WTC11 (cell line): ENCODE data around the gene METTL3. TPM values are rescaled to one million over a fixed set of nuclear protein-coding genes. Genes with fewer than 3 reads are reported as not detected.

ENCODE experiments used
- ATAC-seq: fragments of 200-7000 bp; cut with Tn5 transposase; 2 replicates; pipeline ENCODE4 v1.10.0; 2021; ENCODE audit warnings: mild to moderate bottlenecking, moderate library complexity
- CTCF ChIA-PET: fragments of 300-600 bp; sonication (Branson Sonifier 250); formaldehyde crosslinking; loops from one replicate; lab custom pipeline; 2021; ENCODE audit warnings: antibody characterized with exemption; lab: Charles Lee
- POLR2A ChIA-PET: fragments of 350-600 bp; sonication (Branson Sonifier 250); formaldehyde crosslinking; loops from one replicate; lab custom pipeline; 2021; ENCODE audit warnings: antibody characterized with exemption; lab: Charles Lee
- DNase-seq: peaks from one replicate; pipeline ENCODE4 v3.0.0; 2021; ENCODE audit warnings: low spot score
- H3K27ac Mint-ChIP-seq: 2 replicates; pipeline ENCODE4 v1.8.0; 2021; ENCODE audit warnings: mixed read lengths
- H3K27me3 Mint-ChIP-seq: 2 replicates; pipeline ENCODE4 v1.8.0; 2021; ENCODE audit warnings: low read depth, mild to moderate bottlenecking, moderate library complexity, mixed read lengths
- H3K36me3 Mint-ChIP-seq: 2 replicates; pipeline ENCODE4 v1.8.0; 2021; ENCODE audit warnings: mixed read lengths
- H3K4me1 Mint-ChIP-seq: 2 replicates; pipeline ENCODE4 v1.8.0; 2022; ENCODE audit warnings: mixed read lengths
- H3K4me3 Mint-ChIP-seq: 2 replicates; pipeline ENCODE4 v1.8.0; 2021; ENCODE audit warnings: mild to moderate bottlenecking, moderate library complexity, mixed read lengths
- H3K9me3 Mint-ChIP-seq: 2 replicates; pipeline ENCODE4 v1.8.0; 2021; ENCODE audit warnings: mixed read lengths
- AR ChIP-seq: fragments of 250-450 bp; sonication (Bioruptor Pico); IDR thresholded peaks from 2 replicates; pipeline ENCODE4 v1.9.0; 2021; ENCODE audit warnings: mild to moderate bottlenecking
- ARID4B ChIP-seq: sonication (generic); formaldehyde crosslinking; IDR thresholded peaks from 2 replicates; pipeline ENCODE4 v1.8.0; 2023; ENCODE audit warnings: missing genetic modification reagents, mild to moderate bottlenecking, borderline replicate concordance
- CREB1 ChIP-seq: sonication (generic); formaldehyde crosslinking; IDR thresholded peaks from 2 replicates; pipeline ENCODE4 v1.8.0; 2023; ENCODE audit warnings: mild to moderate bottlenecking, missing genetic modification reagents
- E2F4 ChIP-seq: sonication (generic); formaldehyde crosslinking; IDR thresholded peaks from 2 replicates; pipeline ENCODE4 v1.8.1; 2022; ENCODE audit warnings: low read depth, mild to moderate bottlenecking, moderate library complexity, missing genetic modification reagents, borderline replicate concordance
- ERG ChIP-seq: fragments of 250-450 bp; sonication (Bioruptor Pico); IDR thresholded peaks from 2 replicates; pipeline ENCODE4 v1.8.0; 2021; ENCODE audit warnings: mild to moderate bottlenecking
- ESRRA ChIP-seq: sonication (generic); formaldehyde crosslinking; IDR thresholded peaks from 2 replicates; pipeline ENCODE4 v1.8.1; 2022; ENCODE audit warnings: mild to moderate bottlenecking, missing genetic modification reagents, borderline replicate concordance
- ETV6 ChIP-seq: sonication (generic); formaldehyde crosslinking; IDR thresholded peaks from 2 replicates; pipeline ENCODE4 v1.8.1; 2022; ENCODE audit warnings: mild to moderate bottlenecking, missing genetic modification reagents
- FOXP1 ChIP-seq: sonication (generic); formaldehyde crosslinking; IDR thresholded peaks from 2 replicates; pipeline ENCODE4 v1.8.0; 2022; ENCODE audit warnings: missing genetic modification reagents, mild to moderate bottlenecking, moderate library complexity, borderline replicate concordance
- HMGXB4 ChIP-seq: sonication (generic); formaldehyde crosslinking; IDR thresholded peaks from 2 replicates; pipeline ENCODE4 v1.8.1; 2023; ENCODE audit warnings: mild to moderate bottlenecking, moderate library complexity, missing genetic modification reagents
- JUN ChIP-seq: sonication (generic); formaldehyde crosslinking; IDR thresholded peaks from 2 replicates; pipeline ENCODE4 v1.8.0; 2023; ENCODE audit warnings: mild to moderate bottlenecking, missing genetic modification reagents
- MXD4 ChIP-seq: fragments of 250-450 bp; sonication (Bioruptor Pico); IDR thresholded peaks from 2 replicates; pipeline ENCODE4 v1.8.0; 2021; ENCODE audit warnings: mild to moderate bottlenecking, moderate library complexity, borderline replicate concordance
- NR1H2 ChIP-seq: sonication (generic); formaldehyde crosslinking; IDR thresholded peaks from 2 replicates; pipeline ENCODE4 v1.9.0; 2021; ENCODE audit warnings: mild to moderate bottlenecking, moderate library complexity, missing genetic modification reagents
- NR3C1 ChIP-seq: sonication (generic); formaldehyde crosslinking; conservative IDR thresholded peaks from 2 replicates; pipeline ENCODE4 v1.8.1; 2023; ENCODE audit warnings: low read depth, mild to moderate bottlenecking, missing genetic modification reagents
- PRDM15 ChIP-seq: sonication (generic); formaldehyde crosslinking; IDR thresholded peaks from 2 replicates; pipeline ENCODE4 v1.8.0; 2022; ENCODE audit warnings: missing genetic modification reagents
- ZNF263 ChIP-seq: sonication (generic); formaldehyde crosslinking; IDR thresholded peaks from 2 replicates; pipeline ENCODE4 v1.8.1; 2022; ENCODE audit warnings: low read depth, mild to moderate bottlenecking, moderate library complexity, missing genetic modification reagents
- ZNF532 ChIP-seq: fragments of 250-450 bp; sonication (Bioruptor Pico); IDR thresholded peaks from 2 replicates; pipeline ENCODE4 v1.9.0; 2021; ENCODE audit warnings: mild to moderate bottlenecking, borderline replicate concordance
- total RNA-seq: library from RNA; stranded (reverse); gene quantifications from 3 replicates; pipeline ENCODE4 v1.2.3, GENCODE V29; 2021

The METTL3 gene
- total RNA-seq, 1 experiment from 2014 or later: 93.2 TPM

GRCh38 chr14:21521501-21521900 lies 10.4 kb upstream of the METTL3 start:
- Mint-ChIP-seq H3K27me3 (no peaks in the 10 kb centered on the region), H3K9me3 (no peaks in the 10 kb centered on the region), H3K27ac (peak overlapping the region; percentile 91), H3K4me1 (peaks cover 60% of the 10 kb centered on the region), H3K36me3 (peaks cover 51% of the 10 kb centered on the region), H3K4me3 (peak overlapping the region; percentile 97; the same call in 1 of the 2 replicates)
- ChIA-PET POLR2A (no interaction called here), CTCF (interaction anchor here (1.6 to 1.8 kb wide), 2 partner anchors 36 to 66 kb away, joined by 4 read pairs; partner anchors contain the start of gene CHD8)
- no peak for DNase-seq
- ATAC-seq: no peak
- TF ChIP-seq MXD4 (CRISPR knock-in tag): no peak
- no peak for TF ChIP-seq ERG
- no peak for TF ChIP-seq PRDM15 (CRISPR knock-in tag)
- no peak for TF ChIP-seq ESRRA
- no peak for TF ChIP-seq ZNF263 (CRISPR knock-in tag)
- no peak for TF ChIP-seq NR3C1 (CRISPR knock-in tag)
- no peak for TF ChIP-seq ETV6 (CRISPR knock-in tag)
- TF ChIP-seq FOXP1 (CRISPR knock-in tag): no peak
- TF ChIP-seq ARID4B (CRISPR knock-in tag): no peak
- TF ChIP-seq CREB1: no peak
- no peak for TF ChIP-seq ZNF532 (CRISPR knock-in tag)
- no peak for TF ChIP-seq AR (CRISPR knock-in tag)
- no peak for TF ChIP-seq HMGXB4
- TF ChIP-seq JUN (CRISPR knock-in tag): no peak
- TF ChIP-seq E2F4 (CRISPR knock-in tag): no peak
- no peak for TF ChIP-seq NR1H2 (CRISPR knock-in tag)
